ENCODE measurements around the gene DMTF1. TPM values are rescaled to one million over a fixed set of nuclear protein-coding genes. Genes with fewer than 3 reads are reported as not detected.
"Not testable (repeated sequence)": the region's sequence is repeated elsewhere in the genome, so short reads cannot be mapped to it uniquely, and the experiment has no call there.

The DMTF1 gene
- total RNA-seq, 1 donor from 2014 or later = 19.4 TPM

- Histone ChIP-seq H3K27me3 (ENCODE audit: low read depth) (no peaks in the 10 kb centered on the region), H3K27ac (replicated peaks) (no peak overlapping the region), H3K9me3 (replicated peaks) (peaks cover 14% of the 10 kb centered on the region), H3K36me3 (no peaks in the 10 kb centered on the region), H3K4me1 (no peaks in the 10 kb centered on the region), H3K4me3 (no peak overlapping the region)
- TF ChIP-seq CTCF (IDR thresholded peaks at IDR 0.05; ENCODE audit: borderline replicate concordance) = no peak
- intact Hi-C loops (cut with micrococcal nuclease) = no loop called here
- no peak for DNase-seq
Observed at GRCh38 chr7:87111877-87112276, 40.4 kb upstream of the DMTF1 start.

- Histone ChIP-seq H3K9me3 (replicated peaks) (peaks cover 14% of the 10 kb centered on the region), H3K4me3 (no peak overlapping the region), H3K27ac (replicated peaks) (no peak overlapping the region), H3K36me3 (no peaks in the 10 kb centered on the region), H3K27me3 (ENCODE audit: low read depth) (no peaks in the 10 kb centered on the region), H3K4me1 (no peaks in the 10 kb centered on the region)
- no peak for DNase-seq
- intact Hi-C loops (cut with micrococcal nuclease) = no loop called here
- no peak for TF ChIP-seq CTCF (IDR thresholded peaks at IDR 0.05; ENCODE audit: borderline replicate concordance)
Observed at GRCh38 chr7:87113077-87113476, 39.2 kb upstream of the DMTF1 start.

- H3K4me3 ChIP-seq; intact Hi-C loops (cut with micrococcal nuclease); DNase-seq; H3K4me1 ChIP-seq; H3K27me3 ChIP-seq (ENCODE audit: low read depth); H3K27ac ChIP-seq (replicated peaks); H3K36me3 ChIP-seq: not testable (repeated sequence)
- peaks cover 14% of the 10 kb centered on the region for H3K9me3 ChIP-seq (replicated peaks)
Observed at GRCh38 chr7:87113904-87114303, 38.3 kb upstream of the DMTF1 start.

- H3K4me1 ChIP-seq; H3K36me3 ChIP-seq; H3K27me3 ChIP-seq (ENCODE audit: low read depth); DNase-seq; H3K27ac ChIP-seq (replicated peaks); H3K4me3 ChIP-seq; intact Hi-C loops (cut with micrococcal nuclease): not testable (repeated sequence)
- peaks cover 14% of the 10 kb centered on the region for H3K9me3 ChIP-seq (replicated peaks)
Observed at GRCh38 chr7:87115772-87116171, 36.5 kb upstream of the DMTF1 start.

- DNase-seq = no peak
- Histone ChIP-seq H3K4me1 (no peaks in the 10 kb centered on the region), H3K36me3 (no peaks in the 10 kb centered on the region), H3K4me3 (no peak overlapping the region), H3K9me3 (replicated peaks) (peaks cover 14% of the 10 kb centered on the region), H3K27ac (replicated peaks) (no peak overlapping the region), H3K27me3 (ENCODE audit: low read depth) (no peaks in the 10 kb centered on the region)
- no peak for TF ChIP-seq CTCF (IDR thresholded peaks at IDR 0.05; ENCODE audit: borderline replicate concordance)
- intact Hi-C loops (cut with micrococcal nuclease) = no loop called here
Observed at GRCh38 chr7:87116315-87116714, 35.9 kb upstream of the DMTF1 start.

- Histone ChIP-seq H3K9me3 (replicated peaks) (no peaks in the 10 kb centered on the region), H3K4me1 (no peaks in the 10 kb centered on the region), H3K27ac (replicated peaks) (no peak overlapping the region), H3K27me3 (ENCODE audit: low read depth) (no peaks in the 10 kb centered on the region), H3K4me3 (no peak overlapping the region), H3K36me3 (no peaks in the 10 kb centered on the region)
- intact Hi-C loops (cut with micrococcal nuclease) = no loop called here
- no peak for DNase-seq
- TF ChIP-seq CTCF (IDR thresholded peaks at IDR 0.05; ENCODE audit: borderline replicate concordance) = no peak
Observed at GRCh38 chr7:87119581-87119980, 32.7 kb upstream of the DMTF1 start.

GRCh38 chr7:87123105-87123504 lies 29.1 kb upstream of the DMTF1 start:
- no peak overlapping the region for H3K4me3 ChIP-seq
- H3K4me1 ChIP-seq = no peaks in the 10 kb centered on the region
- no peak overlapping the region for H3K27ac ChIP-seq (replicated peaks)
- no peaks in the 10 kb centered on the region for H3K27me3 ChIP-seq (ENCODE audit: low read depth)
- H3K36me3 ChIP-seq = no peaks in the 10 kb centered on the region
- H3K9me3 ChIP-seq (replicated peaks) = no peaks in the 10 kb centered on the region
- TF ChIP-seq CTCF (IDR thresholded peaks at IDR 0.05; ENCODE audit: borderline replicate concordance) = no peak
- intact Hi-C loops (cut with micrococcal nuclease) = no loop called here
- no peak for DNase-seq

All from left ventricle myocardium inferior (tissue), 1 donor.